Neural cell (in vitro differentiated cells): ENCODE results near the gene USP10. TPM values are rescaled to one million over a fixed set of nuclear protein-coding genes. Genes with fewer than 3 reads are reported as not detected.

Experiments
- H2AFZ ChIP-seq: fragments of 200-600, 300-800 bp; sonication (generic), shearing (Covaris generic); 2 replicates; pipeline ENCODE4 v1.6.0; 2014; ENCODE audit warnings: low read depth, mild to moderate bottlenecking, antibody characterized with exemption, low read length, moderate library complexity
- H3F3A ChIP-seq: fragments of 200-600 bp; shearing (Covaris generic); 2 replicates; pipeline ENCODE4 v1.6.1; 2016; ENCODE audit warnings: mild to moderate bottlenecking, moderate library complexity, mixed read lengths, antibody characterized with exemption, low read length; ENCODE audit not compliant: insufficient read depth, poor library complexity, severe bottlenecking
- H3K27ac ChIP-seq: fragments of 200-600, 300-800 bp; sonication (generic), shearing (Covaris generic); 2 replicates; pipeline ENCODE4 v1.5.1; 2014; ENCODE audit warnings: mild to moderate bottlenecking, low read length, moderate library complexity
- H3K27me3 ChIP-seq: fragments of 300-800, 200-600 bp; sonication (generic), shearing (Covaris generic); 2 replicates; pipeline ENCODE4 v1.6.0; 2014; ENCODE audit warnings: mild to moderate bottlenecking, low read depth, low read length, moderate library complexity; ENCODE audit not compliant: insufficient read depth
- H3K36me3 ChIP-seq: fragments of 300-800, 200-600 bp; sonication (generic), shearing (Covaris generic); 2 replicates; pipeline ENCODE4 v1.5.1; 2014; ENCODE audit warnings: mild to moderate bottlenecking, antibody characterized with exemption, low read length, moderate library complexity; ENCODE audit not compliant: insufficient read depth
- H3K4me2 ChIP-seq: fragments of 300-800, 200-600 bp; sonication (generic), shearing (Covaris generic); 2 replicates; pipeline ENCODE4 v1.6.0; 2014; ENCODE audit warnings: mild to moderate bottlenecking, low read length
- H3K4me3 ChIP-seq: fragments of 300-800, 200-600 bp; sonication (generic), shearing (Covaris generic); 2 replicates; pipeline ENCODE4 v1.5.1; 2014; ENCODE audit warnings: mild to moderate bottlenecking, low read length, moderate library complexity
- H3K79me2 ChIP-seq: fragments of 200-600 bp; shearing (Covaris generic); replicated peaks from 2 replicates; pipeline ENCODE4 v1.6.0; 2014; ENCODE audit warnings: mild to moderate bottlenecking, low read length, moderate library complexity; ENCODE audit not compliant: insufficient read depth
- H3K9ac ChIP-seq: fragments of 300-800, 200-600 bp; sonication (generic), shearing (Covaris generic); 2 replicates; pipeline ENCODE4 v1.6.1; 2016; ENCODE audit warnings: mild to moderate bottlenecking, low read length, mixed read lengths
- H3K9me2 ChIP-seq: fragments of 200-600 bp; shearing (Covaris generic); 2 replicates; pipeline ENCODE4 v1.6.1; 2016; ENCODE audit warnings: mild to moderate bottlenecking, low read length, mixed read lengths; ENCODE audit not compliant: insufficient read depth
- H3K9me3 ChIP-seq: fragments of 200-600, 300-800 bp; sonication (generic), shearing (Covaris generic); 2 replicates; pipeline ENCODE4 v1.6.1; 2016; ENCODE audit warnings: mild to moderate bottlenecking, mixed run types, low read length, moderate library complexity, mixed read lengths
- H4K20me1 ChIP-seq: fragments of 200-600 bp; shearing (Covaris generic); 2 replicates; pipeline ENCODE4 v1.6.1; 2016; ENCODE audit warnings: mild to moderate bottlenecking, mixed run types; ENCODE audit not compliant: insufficient read depth
- EP300 ChIP-seq: fragments of 450-650 bp; conservative IDR thresholded peaks from 2 replicates; pipeline ENCODE4 v1.6.1; 2014; ENCODE audit warnings: antibody characterized with exemption, mild to moderate bottlenecking, moderate library complexity; ENCODE audit not compliant: poor library complexity, severe bottlenecking
- EZH2 ChIP-seq: fragments of 200-600, 300-800 bp; shearing (Covaris generic), sonication (generic); IDR thresholded peaks from 2 replicates; pipeline ENCODE4 v1.6.1; 2014; ENCODE audit warnings: antibody characterized with exemption, low read length, borderline replicate concordance, mild to moderate bottlenecking; ENCODE audit not compliant: insufficient read depth, poor library complexity, severe bottlenecking
- MXI1 ChIP-seq: fragments of 450-650 bp; conservative IDR thresholded peaks from 2 replicates; pipeline ENCODE4 v1.6.1; 2014; ENCODE audit warnings: antibody characterized with exemption, mild to moderate bottlenecking; ENCODE audit not compliant: poor library complexity, severe bottlenecking
- POLR2AphosphoS5 ChIP-seq: IDR thresholded peaks from 2 replicates; pipeline ENCODE4 v1.6.1; 2012
- RAD21 ChIP-seq: fragments of 450-650 bp; conservative IDR thresholded peaks from 2 replicates; pipeline ENCODE4 v1.6.1; 2014; ENCODE audit warnings: antibody characterized with exemption, mild to moderate bottlenecking, moderate library complexity
- SMC3 ChIP-seq: fragments of 450-650 bp; conservative IDR thresholded peaks from 2 replicates; pipeline ENCODE4 v1.6.1; 2014; ENCODE audit warnings: antibody characterized with exemption, mild to moderate bottlenecking, moderate library complexity; ENCODE audit not compliant: poor library complexity
- TAF1 ChIP-seq: IDR thresholded peaks from 2 replicates; pipeline ENCODE4 v1.6.1; 2012; ENCODE audit warnings: low read depth
- polyA plus RNA-seq: library from polyadenylated mRNA; depleted of rRNA; stranded (reverse); fragments of >200 nt; gene quantifications from 2 replicates; pipeline ENCODE4 v1.2.3, GENCODE V29; 2014
- TF ChIP-seq, protein P1 (sequence below): fragments of 450-650 bp; IDR thresholded peaks from 2 replicates; pipeline ENCODE4 v1.5.1; 2014; ENCODE audit warnings: antibody characterized with exemption, mild to moderate bottlenecking, moderate library complexity; ENCODE audit not compliant: poor library complexity, severe bottlenecking
- TF ChIP-seq, protein P2 (sequence below): IDR thresholded peaks from 2 replicates; pipeline ENCODE4 v1.6.1; 2012; ENCODE audit warnings: borderline replicate concordance

USP10 gene
- polyA plus RNA-seq, 1 donor from 2014 or later, result 48.9 TPM

DNA sequence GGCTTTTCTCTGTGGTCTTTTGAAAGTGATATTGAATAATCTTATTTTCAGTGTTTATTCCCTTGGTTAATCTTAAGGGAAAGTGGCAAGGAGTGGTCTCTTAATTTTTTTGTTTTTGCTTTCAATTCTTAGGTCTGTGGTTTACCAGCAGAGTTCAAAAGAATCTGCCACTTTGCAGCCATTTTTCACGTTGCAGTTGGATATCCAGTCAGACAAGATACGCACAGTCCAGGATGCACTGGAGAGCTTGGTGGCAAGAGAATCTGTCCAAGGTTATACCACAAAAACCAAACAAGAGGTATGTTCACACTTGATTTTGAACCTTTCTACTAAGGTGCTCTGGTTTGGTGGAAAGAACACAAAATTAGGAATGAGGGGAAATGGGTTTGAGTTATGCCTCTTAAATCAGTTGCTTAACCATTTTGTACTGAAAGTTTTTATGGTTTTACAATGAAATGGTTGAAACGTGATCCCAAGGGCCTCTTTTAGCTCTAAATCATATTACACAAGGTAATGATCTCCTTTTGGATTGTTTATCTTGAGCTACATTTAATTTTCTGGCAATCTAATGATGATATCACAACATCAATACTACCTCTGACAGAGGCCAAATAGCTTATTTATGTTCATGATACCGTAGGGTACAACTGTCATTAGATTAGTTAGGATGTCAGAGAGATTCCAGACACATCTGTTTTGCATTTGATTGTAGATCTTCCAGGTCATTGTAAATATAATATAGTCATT lies 68.4 kb downstream of the USP10 start:
- Histone ChIP-seq H3K79me2 (no peaks in the 10 kb centered on the region), H3K9me3 (no peaks in the 10 kb centered on the region), H3K36me3 (peaks cover 6% of the 10 kb centered on the region), H3K9ac (no peak overlapping the region), H4K20me1 (no peaks in the 10 kb centered on the region), H3K27ac (no peak overlapping the region), H3K4me3 (no peak overlapping the region), H2AFZ (no peak overlapping the region), H3K27me3 (no peaks in the 10 kb centered on the region), H3K9me2 (no peaks in the 10 kb centered on the region), H3K4me2 (no peak overlapping the region), H3F3A (no peaks in the 10 kb centered on the region)
- TF ChIP-seq EP300 (no peak), EZH2 (no peak), RAD21 (no peak)
- TF ChIP-seq, protein P1, sequence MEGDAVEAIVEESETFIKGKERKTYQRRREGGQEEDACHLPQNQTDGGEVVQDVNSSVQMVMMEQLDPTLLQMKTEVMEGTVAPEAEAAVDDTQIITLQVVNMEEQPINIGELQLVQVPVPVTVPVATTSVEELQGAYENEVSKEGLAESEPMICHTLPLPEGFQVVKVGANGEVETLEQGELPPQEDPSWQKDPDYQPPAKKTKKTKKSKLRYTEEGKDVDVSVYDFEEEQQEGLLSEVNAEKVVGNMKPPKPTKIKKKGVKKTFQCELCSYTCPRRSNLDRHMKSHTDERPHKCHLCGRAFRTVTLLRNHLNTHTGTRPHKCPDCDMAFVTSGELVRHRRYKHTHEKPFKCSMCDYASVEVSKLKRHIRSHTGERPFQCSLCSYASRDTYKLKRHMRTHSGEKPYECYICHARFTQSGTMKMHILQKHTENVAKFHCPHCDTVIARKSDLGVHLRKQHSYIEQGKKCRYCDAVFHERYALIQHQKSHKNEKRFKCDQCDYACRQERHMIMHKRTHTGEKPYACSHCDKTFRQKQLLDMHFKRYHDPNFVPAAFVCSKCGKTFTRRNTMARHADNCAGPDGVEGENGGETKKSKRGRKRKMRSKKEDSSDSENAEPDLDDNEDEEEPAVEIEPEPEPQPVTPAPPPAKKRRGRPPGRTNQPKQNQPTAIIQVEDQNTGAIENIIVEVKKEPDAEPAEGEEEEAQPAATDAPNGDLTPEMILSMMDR, result no peak

DNA sequence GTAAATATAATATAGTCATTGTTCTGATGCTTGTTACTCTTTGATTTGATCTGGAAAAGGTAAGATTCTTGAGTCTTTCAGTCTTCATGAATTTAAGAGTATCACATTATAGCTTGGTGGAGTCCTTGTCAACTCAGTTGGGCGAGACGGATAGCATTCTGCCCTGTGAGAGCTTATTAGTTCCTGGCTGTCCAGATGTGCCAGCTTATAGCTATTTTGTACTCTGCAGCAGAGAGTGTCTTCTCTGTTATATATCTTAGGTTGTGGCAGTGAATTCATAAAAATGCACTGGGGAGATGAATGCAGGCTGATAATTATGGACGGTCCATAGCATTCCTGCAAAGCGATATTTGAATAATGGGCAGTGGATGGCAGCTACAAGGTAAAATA lies 69.0 kb downstream of the USP10 start:
- no peak for TF ChIP-seq SMC3
- no peak for TF ChIP-seq EZH2
- TF ChIP-seq POLR2AphosphoS5, result no peak
- TF ChIP-seq, protein P2, sequence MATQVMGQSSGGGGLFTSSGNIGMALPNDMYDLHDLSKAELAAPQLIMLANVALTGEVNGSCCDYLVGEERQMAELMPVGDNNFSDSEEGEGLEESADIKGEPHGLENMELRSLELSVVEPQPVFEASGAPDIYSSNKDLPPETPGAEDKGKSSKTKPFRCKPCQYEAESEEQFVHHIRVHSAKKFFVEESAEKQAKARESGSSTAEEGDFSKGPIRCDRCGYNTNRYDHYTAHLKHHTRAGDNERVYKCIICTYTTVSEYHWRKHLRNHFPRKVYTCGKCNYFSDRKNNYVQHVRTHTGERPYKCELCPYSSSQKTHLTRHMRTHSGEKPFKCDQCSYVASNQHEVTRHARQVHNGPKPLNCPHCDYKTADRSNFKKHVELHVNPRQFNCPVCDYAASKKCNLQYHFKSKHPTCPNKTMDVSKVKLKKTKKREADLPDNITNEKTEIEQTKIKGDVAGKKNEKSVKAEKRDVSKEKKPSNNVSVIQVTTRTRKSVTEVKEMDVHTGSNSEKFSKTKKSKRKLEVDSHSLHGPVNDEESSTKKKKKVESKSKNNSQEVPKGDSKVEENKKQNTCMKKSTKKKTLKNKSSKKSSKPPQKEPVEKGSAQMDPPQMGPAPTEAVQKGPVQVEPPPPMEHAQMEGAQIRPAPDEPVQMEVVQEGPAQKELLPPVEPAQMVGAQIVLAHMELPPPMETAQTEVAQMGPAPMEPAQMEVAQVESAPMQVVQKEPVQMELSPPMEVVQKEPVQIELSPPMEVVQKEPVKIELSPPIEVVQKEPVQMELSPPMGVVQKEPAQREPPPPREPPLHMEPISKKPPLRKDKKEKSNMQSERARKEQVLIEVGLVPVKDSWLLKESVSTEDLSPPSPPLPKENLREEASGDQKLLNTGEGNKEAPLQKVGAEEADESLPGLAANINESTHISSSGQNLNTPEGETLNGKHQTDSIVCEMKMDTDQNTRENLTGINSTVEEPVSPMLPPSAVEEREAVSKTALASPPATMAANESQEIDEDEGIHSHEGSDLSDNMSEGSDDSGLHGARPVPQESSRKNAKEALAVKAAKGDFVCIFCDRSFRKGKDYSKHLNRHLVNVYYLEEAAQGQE, result no peak
- TF ChIP-seq MXI1, result no peak
- TF ChIP-seq TAF1, result no peak
- TF ChIP-seq RAD21, result no peak
- TF ChIP-seq, protein P1, result no peak
- TF ChIP-seq EP300, result no peak
- no peaks in the 10 kb centered on the region for H3K27me3 ChIP-seq
- H3K36me3 ChIP-seq, result peaks cover 6% of the 10 kb centered on the region
- H3K27ac ChIP-seq, result no peak overlapping the region
- no peaks in the 10 kb centered on the region for H3K9me3 ChIP-seq
- no peaks in the 10 kb centered on the region for H3F3A ChIP-seq
- H3K9ac ChIP-seq, result no peak overlapping the region
- no peak overlapping the region for H2AFZ ChIP-seq
- H3K4me2 ChIP-seq, result no peak overlapping the region
- no peaks in the 10 kb centered on the region for H4K20me1 ChIP-seq
- H3K9me2 ChIP-seq, result no peaks in the 10 kb centered on the region
- no peak overlapping the region for H3K4me3 ChIP-seq
- H3K79me2 ChIP-seq, result no peaks in the 10 kb centered on the region
